ENCODE measurements around the gene SLC43A2. TPM values are rescaled to one million over a fixed set of nuclear protein-coding genes. Genes with fewer than 3 reads are reported as not detected.

The SLC43A2 gene
- total RNA-seq, 1 experiment from 2014 or later: 12.6 TPM

DNA sequence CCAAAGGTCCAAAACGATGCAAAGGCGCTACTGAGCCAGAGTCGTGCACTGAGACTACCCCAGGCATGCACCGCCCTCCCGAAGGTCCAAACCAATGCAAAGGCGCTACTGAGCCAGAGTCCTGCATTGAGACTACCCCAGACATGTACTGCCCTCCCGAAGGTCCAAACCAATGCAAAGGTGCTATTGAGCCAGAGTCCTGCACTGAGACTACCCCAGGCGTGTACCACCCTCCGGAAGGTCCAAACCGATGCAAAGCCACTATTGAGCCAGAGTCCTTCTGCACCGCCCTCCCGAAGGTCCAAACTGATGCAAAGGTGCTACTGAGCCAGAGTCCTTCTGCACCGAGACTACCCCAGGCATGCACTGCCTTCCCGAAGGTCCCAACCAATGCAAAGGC lies 27.1 kb downstream of the SLC43A2 start:
- H4K20me1 ChIP-seq (ENCODE audit: insufficient read depth): no peaks in the 10 kb centered on the region
- no peak overlapping the region for H3K9ac ChIP-seq (ENCODE audit: low read length)
- H3K9me2 ChIP-seq (ENCODE audit: insufficient read depth): no peaks in the 10 kb centered on the region
- no peaks in the 10 kb centered on the region for H3K27me3 ChIP-seq (ENCODE audit: insufficient read depth, low read length)
- TF ChIP-seq, protein P1, sequence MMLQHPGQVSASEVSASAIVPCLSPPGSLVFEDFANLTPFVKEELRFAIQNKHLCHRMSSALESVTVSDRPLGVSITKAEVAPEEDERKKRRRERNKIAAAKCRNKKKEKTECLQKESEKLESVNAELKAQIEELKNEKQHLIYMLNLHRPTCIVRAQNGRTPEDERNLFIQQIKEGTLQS (IDR thresholded peaks at IDR 0.05): no peak
- no peak for TF ChIP-seq EZH2phosphoT487 (IDR thresholded peaks at IDR 0.05; ENCODE audit: borderline replicate concordance)
- TF ChIP-seq POLR2A (IDR thresholded peaks at IDR 0.05; ENCODE audit: borderline replicate concordance, extremely low read depth, insufficient read depth, insufficient read length): no peak
- no peak for TF ChIP-seq ZFX (IDR thresholded peaks at IDR 0.05)
- no peak for TF ChIP-seq RAD21 (IDR thresholded peaks at IDR 0.05; ENCODE audit: low read depth)
- no peak for TF ChIP-seq POLR2AphosphoS5 (IDR thresholded peaks at IDR 0.05; ENCODE audit: low read depth, low read length)
- H3K27ac ChIP-seq (ENCODE audit: low read depth, low read length): no peak overlapping the region
- intact Hi-C loops (cut with micrococcal nuclease): no loop called here
- H3K4me2 ChIP-seq (ENCODE audit: low read length): no peak overlapping the region
- ATAC-seq: no peak
- H3K4me3 ChIP-seq (replicated peaks in 1 of 2; ENCODE audit: low read depth in 1 of 2, low read length in 2 of 2): no peak overlapping the region
- CTCF ChIA-PET: no interaction called here
- no peaks in the 10 kb centered on the region for H3K36me3 ChIP-seq (ENCODE audit: control insufficient read depth in 1 of 2, insufficient read depth in 2 of 2, low read length in 2 of 2)
- BruUV-seq (replicated peaks): no TSS peak
- H3K4me1 ChIP-seq (ENCODE audit: control insufficient read depth in 1 of 2, insufficient read depth in 2 of 2, low read length in 2 of 2): peaks cover 6 to 16% of the 10 kb centered on the region in 2 experiments
- H2AFZ ChIP-seq (ENCODE audit: low read depth, low read length, poor library complexity, severe bottlenecking): no peak overlapping the region
- H3K9me3 ChIP-seq (ENCODE audit: control insufficient read depth in 1 of 2, insufficient read depth in 1 of 2, low read depth in 1 of 2, low read length in 2 of 2): peaks cover 5 to 12% of the 10 kb centered on the region in 2 experiments; a peak in 2 of 4 replicates
- RAD21 ChIA-PET (ENCODE audit: low non-redundant PET in 1 of 2, low total read pairs in 2 of 2, uncharacterized antibody in 2 of 2, unreplicated experiment in 2 of 2): no interaction called here
- no peaks in the 10 kb centered on the region for H3K79me2 ChIP-seq (ENCODE audit: insufficient read depth, low read length)
- no peak for DNase-seq (ENCODE audit: low read depth, low spot score)
- POLR2A ChIA-PET: no interaction called here

DNA sequence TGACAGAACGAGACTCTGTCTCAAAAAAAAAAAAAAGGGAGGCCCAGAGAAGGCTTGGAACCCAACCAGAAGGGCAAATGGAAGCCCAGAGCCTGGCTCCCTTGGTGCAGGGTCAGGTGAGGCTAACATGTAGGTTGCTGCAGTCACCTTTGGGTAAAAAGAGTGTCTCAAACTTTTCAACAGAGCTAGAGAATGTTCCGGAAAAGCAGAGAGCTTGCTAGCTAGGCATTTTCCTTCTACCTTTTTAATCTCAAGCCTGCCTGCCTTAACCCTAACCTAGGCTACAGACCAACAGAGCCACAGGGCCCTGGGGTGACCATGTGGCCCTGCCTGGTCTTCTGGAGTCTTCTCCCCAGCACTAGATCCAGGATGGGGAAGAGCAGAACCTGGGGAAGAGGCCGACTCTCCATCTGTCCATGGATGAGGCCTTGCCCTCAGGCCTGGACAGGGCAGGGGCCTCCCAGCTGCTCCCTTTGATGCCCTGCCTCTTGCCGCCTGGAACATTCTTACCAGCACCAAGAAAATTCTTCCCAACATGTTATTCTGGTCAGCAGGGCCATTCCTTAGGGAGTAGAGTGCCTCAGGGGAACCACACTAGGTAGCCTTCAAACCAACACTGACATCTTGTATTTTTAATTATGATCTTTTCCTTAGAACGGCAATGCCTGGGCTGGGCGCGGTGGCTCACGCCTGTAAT lies 30.1 kb downstream of the SLC43A2 start:
- no peaks in the 10 kb centered on the region for H3K27me3 ChIP-seq (ENCODE audit: insufficient read depth, low read length)
- H3K4me2 ChIP-seq (ENCODE audit: low read length): no peak overlapping the region
- no peak overlapping the region for H3K27ac ChIP-seq (ENCODE audit: low read depth, low read length)
- no peaks in the 10 kb centered on the region for H3K36me3 ChIP-seq (ENCODE audit: control insufficient read depth in 1 of 2, insufficient read depth in 2 of 2, low read length in 2 of 2)
- H3K9ac ChIP-seq (ENCODE audit: low read length): no peak overlapping the region
- no peak overlapping the region for H2AFZ ChIP-seq (ENCODE audit: low read depth, low read length, poor library complexity, severe bottlenecking)
- RAD21 ChIA-PET (ENCODE audit: low non-redundant PET in 1 of 2, low total read pairs in 2 of 2, uncharacterized antibody in 2 of 2, unreplicated experiment in 2 of 2): no interaction called here
- no peaks in the 10 kb centered on the region for H3K9me2 ChIP-seq (ENCODE audit: insufficient read depth)
- ATAC-seq (no peak), DNase-seq (ENCODE audit: low read depth, low spot score) (no peak)
- H3K4me3 ChIP-seq (replicated peaks in 1 of 2; ENCODE audit: low read depth in 1 of 2, low read length in 2 of 2): no peak overlapping the region
- CTCF ChIA-PET: interaction anchor here (0.6 to 1.5 kb wide), 2 partner anchors 24 to 304 kb away, joined by 3 to 5 read pairs; no protein-coding TSS in a partner anchor
- intact Hi-C loops (cut with micrococcal nuclease): no loop called here
- peaks cover 7 to 23% of the 10 kb centered on the region in 2 experiments for H3K4me1 ChIP-seq (ENCODE audit: control insufficient read depth in 1 of 2, insufficient read depth in 2 of 2, low read length in 2 of 2)
- POLR2A ChIA-PET: no interaction called here
- no peaks in the 10 kb centered on the region for H3K79me2 ChIP-seq (ENCODE audit: insufficient read depth, low read length)
- no peaks in the 10 kb centered on the region for H4K20me1 ChIP-seq (ENCODE audit: insufficient read depth)
- H3K9me3 ChIP-seq (ENCODE audit: control insufficient read depth in 1 of 2, insufficient read depth in 1 of 2, low read depth in 1 of 2, low read length in 2 of 2): peaks cover 5 to 12% of the 10 kb centered on the region in 2 experiments; a peak in 2 of 4 replicates
- BruUV-seq (replicated peaks): no TSS peak
- no peak for TF ChIP-seq POLR2A (IDR thresholded peaks at IDR 0.05; ENCODE audit: borderline replicate concordance, extremely low read depth, insufficient read depth, insufficient read length)
- TF ChIP-seq ZFX (IDR thresholded peaks at IDR 0.05): no peak
- no peak for TF ChIP-seq EZH2 (IDR thresholded peaks at IDR 0.05)
- TF ChIP-seq, protein P2, sequence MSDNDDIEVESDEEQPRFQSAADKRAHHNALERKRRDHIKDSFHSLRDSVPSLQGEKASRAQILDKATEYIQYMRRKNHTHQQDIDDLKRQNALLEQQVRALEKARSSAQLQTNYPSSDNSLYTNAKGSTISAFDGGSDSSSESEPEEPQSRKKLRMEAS (IDR thresholded peaks at IDR 0.05): no peak
- TF ChIP-seq POLR2AphosphoS5 (IDR thresholded peaks at IDR 0.05; ENCODE audit: low read depth, low read length): no peak
- no peak for TF ChIP-seq CEBPB (IDR thresholded peaks at IDR 0.05; ENCODE audit: low read depth)
- TF ChIP-seq, protein P3, sequence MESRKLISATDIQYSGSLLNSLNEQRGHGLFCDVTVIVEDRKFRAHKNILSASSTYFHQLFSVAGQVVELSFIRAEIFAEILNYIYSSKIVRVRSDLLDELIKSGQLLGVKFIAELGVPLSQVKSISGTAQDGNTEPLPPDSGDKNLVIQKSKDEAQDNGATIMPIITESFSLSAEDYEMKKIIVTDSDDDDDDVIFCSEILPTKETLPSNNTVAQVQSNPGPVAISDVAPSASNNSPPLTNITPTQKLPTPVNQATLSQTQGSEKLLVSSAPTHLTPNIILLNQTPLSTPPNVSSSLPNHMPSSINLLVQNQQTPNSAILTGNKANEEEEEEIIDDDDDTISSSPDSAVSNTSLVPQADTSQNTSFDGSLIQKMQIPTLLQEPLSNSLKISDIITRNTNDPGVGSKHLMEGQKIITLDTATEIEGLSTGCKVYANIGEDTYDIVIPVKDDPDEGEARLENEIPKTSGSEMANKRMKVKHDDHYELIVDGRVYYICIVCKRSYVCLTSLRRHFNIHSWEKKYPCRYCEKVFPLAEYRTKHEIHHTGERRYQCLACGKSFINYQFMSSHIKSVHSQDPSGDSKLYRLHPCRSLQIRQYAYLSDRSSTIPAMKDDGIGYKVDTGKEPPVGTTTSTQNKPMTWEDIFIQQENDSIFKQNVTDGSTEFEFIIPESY (IDR thresholded peaks at IDR 0.05; ENCODE audit: extremely low read depth, insufficient replicate concordance, low read length): no peak
- TF ChIP-seq RAD21 (IDR thresholded peaks at IDR 0.05; ENCODE audit: low read depth): no peak
- TF ChIP-seq, protein P4, sequence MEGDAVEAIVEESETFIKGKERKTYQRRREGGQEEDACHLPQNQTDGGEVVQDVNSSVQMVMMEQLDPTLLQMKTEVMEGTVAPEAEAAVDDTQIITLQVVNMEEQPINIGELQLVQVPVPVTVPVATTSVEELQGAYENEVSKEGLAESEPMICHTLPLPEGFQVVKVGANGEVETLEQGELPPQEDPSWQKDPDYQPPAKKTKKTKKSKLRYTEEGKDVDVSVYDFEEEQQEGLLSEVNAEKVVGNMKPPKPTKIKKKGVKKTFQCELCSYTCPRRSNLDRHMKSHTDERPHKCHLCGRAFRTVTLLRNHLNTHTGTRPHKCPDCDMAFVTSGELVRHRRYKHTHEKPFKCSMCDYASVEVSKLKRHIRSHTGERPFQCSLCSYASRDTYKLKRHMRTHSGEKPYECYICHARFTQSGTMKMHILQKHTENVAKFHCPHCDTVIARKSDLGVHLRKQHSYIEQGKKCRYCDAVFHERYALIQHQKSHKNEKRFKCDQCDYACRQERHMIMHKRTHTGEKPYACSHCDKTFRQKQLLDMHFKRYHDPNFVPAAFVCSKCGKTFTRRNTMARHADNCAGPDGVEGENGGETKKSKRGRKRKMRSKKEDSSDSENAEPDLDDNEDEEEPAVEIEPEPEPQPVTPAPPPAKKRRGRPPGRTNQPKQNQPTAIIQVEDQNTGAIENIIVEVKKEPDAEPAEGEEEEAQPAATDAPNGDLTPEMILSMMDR (IDR thresholded peaks at IDR 0.05 in 2 of 3, conservative IDR thresholded peaks at IDR 0.05 in 1 of 3; ENCODE audit: borderline replicate concordance in 1 of 3, insufficient read depth in 1 of 3, low read depth in 2 of 3, low read length in 2 of 3): no peak
